ENCODE results near the gene PLPPR3. TPM values are rescaled to one million over a fixed set of nuclear protein-coding genes. Genes with fewer than 3 reads are reported as not detected.

The PLPPR3 gene
- total RNA-seq, 2 experiments from 2014 or later = not detected

GRCh38 chr19:805166-805551, 16.6 kb downstream of the PLPPR3 start:
- Mint-ChIP-seq H3K4me1 (peaks cover 43% of the 10 kb centered on the region), H3K9me3 (ENCODE audit: low read depth) (no peaks in the 10 kb centered on the region), H3K4me3 (no peak overlapping the region), H3K27me3 (no peaks in the 10 kb centered on the region), H3K27ac (no peak overlapping the region), H3K36me3 (peaks cover 54% of the 10 kb centered on the region)
- ATAC-seq (no peak), DNase-seq (no peak)
- CTCF ChIA-PET = no interaction called here

GRCh38 chr19:804419-805165, 17.2 kb downstream of the PLPPR3 start:
- no peaks in the 10 kb centered on the region for H3K27me3 Mint-ChIP-seq
- DNase-seq (no peak), ATAC-seq (no peak)
- peaks cover 48% of the 10 kb centered on the region for H3K4me1 Mint-ChIP-seq
- no peak overlapping the region for H3K27ac Mint-ChIP-seq
- peaks cover 52% of the 10 kb centered on the region for H3K36me3 Mint-ChIP-seq
- CTCF ChIA-PET = no interaction called here
- no peak overlapping the region for H3K4me3 Mint-ChIP-seq
- H3K9me3 Mint-ChIP-seq (ENCODE audit: low read depth) = no peaks in the 10 kb centered on the region

DNA sequence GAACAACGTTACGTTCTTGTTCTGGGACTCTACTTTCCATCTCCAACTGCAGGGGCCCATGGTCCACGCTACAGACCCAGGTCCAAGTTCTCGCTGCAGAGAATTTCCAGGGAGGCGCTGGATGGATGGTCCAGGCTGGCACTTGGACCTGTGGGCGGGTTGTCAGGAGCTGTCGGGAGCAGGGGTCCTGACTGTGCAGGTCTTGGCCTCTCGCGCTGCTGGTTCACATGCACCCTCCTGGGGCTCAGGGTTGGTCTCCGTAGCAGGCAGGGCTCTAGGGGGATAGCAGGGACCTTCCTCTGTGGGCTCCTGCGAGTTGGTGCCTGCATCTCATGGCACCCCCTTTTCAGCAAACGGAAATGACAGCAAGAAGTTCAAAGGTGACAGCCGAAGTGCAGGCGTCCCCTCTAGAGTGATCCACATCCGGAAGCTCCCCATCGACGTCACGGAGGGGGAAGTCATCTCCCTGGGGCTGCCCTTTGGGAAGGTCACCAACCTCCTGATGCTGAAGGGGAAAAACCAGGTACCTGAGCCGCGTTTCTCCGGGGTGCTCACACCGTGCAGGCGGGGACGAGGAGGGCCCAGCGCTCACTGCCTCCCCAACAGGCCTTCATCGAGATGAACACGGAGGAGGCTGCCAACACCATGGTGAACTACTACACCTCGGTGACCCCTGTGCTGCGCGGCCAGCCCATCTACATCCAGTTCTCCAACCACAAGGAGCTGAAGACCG, 17.9 kb downstream of the PLPPR3 start:
- Mint-ChIP-seq H3K27ac (peak overlapping the region; percentile 15), H3K4me1 (peaks cover 49% of the 10 kb centered on the region)
- CTCF ChIA-PET = no interaction called here

DNA sequence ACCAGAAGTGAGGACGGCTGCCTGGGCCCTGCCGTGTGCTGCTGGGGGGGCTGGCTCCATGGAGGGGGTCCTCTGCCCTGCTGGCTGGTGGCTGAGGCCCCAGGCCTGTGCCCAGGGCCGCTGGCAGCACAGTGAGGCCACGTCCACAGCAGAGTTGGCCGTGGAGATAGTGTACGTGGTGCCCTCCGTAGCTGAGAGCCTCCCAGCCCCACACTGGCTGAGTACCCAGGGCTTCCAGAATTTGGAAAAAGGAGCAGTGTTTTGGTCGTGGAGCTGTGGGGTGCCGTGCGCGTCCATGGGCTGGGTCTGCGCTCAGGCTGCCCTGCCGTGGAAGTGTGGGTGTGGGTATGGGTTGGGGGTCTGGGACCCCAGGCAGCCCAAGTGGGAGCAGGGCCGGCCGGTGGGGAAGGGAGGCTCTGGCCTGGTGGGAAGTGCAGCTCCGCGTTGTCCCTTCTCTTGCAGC, 18.6 kb downstream of the PLPPR3 start:
- peaks cover 62% of the 10 kb centered on the region for H3K36me3 Mint-ChIP-seq
- no peaks in the 10 kb centered on the region for H3K27me3 Mint-ChIP-seq
- no peak overlapping the region for H3K4me3 Mint-ChIP-seq
- H3K9me3 Mint-ChIP-seq (ENCODE audit: low read depth) = no peaks in the 10 kb centered on the region
- no peak for DNase-seq
- CTCF ChIA-PET = interaction anchor here (1.1 kb wide), 1 partner anchor 121 kb away, joined by 3 read pairs; no protein-coding TSS in a partner anchor
- peak overlapping the region; percentile 15 for H3K27ac Mint-ChIP-seq
- peaks cover 49% of the 10 kb centered on the region for H3K4me1 Mint-ChIP-seq
- no peak for ATAC-seq

More for the DNA sequence above, 17.9 kb downstream of the PLPPR3 start:
- Mint-ChIP-seq H3K36me3 (peaks cover 58% of the 10 kb centered on the region), H3K27me3 (no peaks in the 10 kb centered on the region), H3K4me3 (no peak overlapping the region), H3K9me3 (ENCODE audit: low read depth) (no peaks in the 10 kb centered on the region)
- no peak for DNase-seq
- no peak for ATAC-seq

- ATAC-seq (no peak), DNase-seq (no peak)
- Mint-ChIP-seq H3K4me3 (peak overlapping the region; percentile 20), H3K27me3 (no peaks in the 10 kb centered on the region), H3K4me1 (peaks cover 46% of the 10 kb centered on the region), H3K36me3 (peaks cover 57% of the 10 kb centered on the region), H3K27ac (no peak overlapping the region), H3K9me3 (ENCODE audit: low read depth) (no peaks in the 10 kb centered on the region)
- CTCF ChIA-PET = interaction anchor here (1.1 kb wide), 1 partner anchor 121 kb away, joined by 3 read pairs; no protein-coding TSS in a partner anchor
Measured at GRCh38 chr19:802498-803098, 19.2 kb downstream of the PLPPR3 start.

DNA sequence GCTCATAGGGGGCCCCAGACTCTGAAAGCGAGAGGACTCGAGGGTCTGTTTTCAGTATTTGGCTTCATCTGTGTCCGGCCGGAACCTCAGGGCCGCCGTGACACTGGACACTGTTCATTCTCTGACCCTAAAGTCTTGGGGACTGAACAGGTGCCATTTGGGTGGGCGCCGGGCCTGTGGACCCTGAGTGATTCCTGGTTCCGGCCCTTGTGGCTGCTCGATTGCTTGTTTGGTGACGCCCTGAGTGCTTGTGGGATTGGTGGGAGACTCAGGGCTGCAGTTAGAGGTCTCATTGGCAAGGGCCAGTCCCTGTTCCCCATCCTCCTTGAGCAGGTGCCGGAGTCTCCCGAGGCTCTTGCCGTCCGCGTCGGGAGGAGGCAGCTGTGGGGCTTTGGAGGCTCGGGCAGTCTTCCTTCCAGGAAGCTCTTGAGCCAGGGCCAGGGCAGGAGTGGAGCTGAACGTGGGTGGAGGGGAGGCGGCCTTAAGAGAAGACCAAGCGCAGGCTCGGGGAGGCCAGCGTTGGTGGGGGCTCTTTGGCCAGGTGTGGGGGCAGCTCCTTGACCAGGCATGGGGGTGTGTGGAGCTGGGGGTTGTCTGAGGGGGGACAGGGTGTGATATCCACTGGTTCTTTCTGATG, 19.8 kb downstream of the PLPPR3 start:
- H3K27me3 Mint-ChIP-seq = peaks cover under 1% of the 10 kb centered on the region
- no peaks in the 10 kb centered on the region for H3K9me3 Mint-ChIP-seq (ENCODE audit: low read depth)
- H3K4me1 Mint-ChIP-seq = peaks cover 43% of the 10 kb centered on the region
- peaks cover 51% of the 10 kb centered on the region for H3K36me3 Mint-ChIP-seq
- peak overlapping the region; percentile 69 for H3K4me3 Mint-ChIP-seq
- peak overlapping the region; percentile 54 for H3K27ac Mint-ChIP-seq
- DNase-seq (no peak), ATAC-seq (no peak)
- CTCF ChIA-PET = interaction anchor here (1.1 kb wide), 1 partner anchor 122 kb away, joined by 3 read pairs; no protein-coding TSS in a partner anchor

- CTCF ChIA-PET = no interaction called here
- Mint-ChIP-seq H3K4me1 (peaks cover 43% of the 10 kb centered on the region), H3K4me3 (peak overlapping the region; percentile 69), H3K27ac (peak overlapping the region; percentile 72), H3K27me3 (peaks cover 2% of the 10 kb centered on the region), H3K9me3 (ENCODE audit: low read depth) (no peaks in the 10 kb centered on the region), H3K36me3 (peaks cover 47% of the 10 kb centered on the region)
- ATAC-seq = no peak
- DNase-seq = no peak
Measured at GRCh38 chr19:801030-801860, 20.5 kb downstream of the PLPPR3 start.

- Mint-ChIP-seq H3K27me3 (peaks cover 2% of the 10 kb centered on the region), H3K27ac (peak overlapping the region; percentile 86), H3K4me3 (peak overlapping the region; percentile 81), H3K36me3 (peaks cover 47% of the 10 kb centered on the region), H3K4me1 (peaks cover 43% of the 10 kb centered on the region), H3K9me3 (ENCODE audit: low read depth) (no peaks in the 10 kb centered on the region)
- no peak for ATAC-seq
- DNase-seq = no peak
- CTCF ChIA-PET = no interaction called here
Measured at GRCh38 chr19:800360-801029, 21.3 kb downstream of the PLPPR3 start.

DNA sequence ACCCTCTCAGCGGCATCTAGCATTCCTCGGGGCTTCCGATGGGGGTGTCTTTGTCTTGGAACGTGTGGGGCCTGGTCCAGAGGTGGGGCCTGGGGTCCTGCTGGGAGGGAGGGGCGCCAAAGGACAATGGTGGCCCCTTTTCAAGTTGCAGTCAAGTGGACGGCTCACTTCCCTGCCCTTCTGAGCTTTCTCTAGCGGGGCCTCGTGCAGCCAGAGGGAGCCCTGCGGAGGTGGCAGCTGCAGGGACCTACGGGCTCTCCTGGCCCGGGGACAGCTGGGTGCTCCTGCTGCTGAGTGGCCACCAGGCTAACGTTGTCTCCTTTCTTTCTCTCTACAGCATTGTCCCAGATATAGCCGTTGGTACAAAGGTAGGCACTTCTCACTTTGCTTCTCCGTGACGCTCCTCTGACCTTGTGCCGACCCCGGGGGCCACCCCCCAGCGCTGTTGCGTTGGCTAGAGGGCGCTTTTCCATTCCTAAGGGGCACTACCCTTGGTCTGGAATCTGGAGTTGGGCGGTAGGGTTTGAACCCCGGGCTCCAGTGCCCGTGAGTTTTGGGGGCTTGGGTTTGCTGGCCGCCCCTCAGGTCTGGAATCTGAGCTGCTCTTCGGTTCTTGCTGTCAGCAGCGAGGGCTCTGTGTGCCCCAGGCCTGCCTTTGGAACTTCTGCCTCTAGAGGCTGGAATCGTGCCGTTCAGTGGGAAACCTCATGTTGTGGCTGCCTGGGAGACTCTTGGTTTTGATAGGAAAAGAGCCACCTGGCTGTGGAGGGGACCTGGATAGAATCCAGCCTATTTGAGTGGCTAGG, 22.5 kb downstream of the PLPPR3 start:
- peak overlapping the region; percentile 81 for H3K4me3 Mint-ChIP-seq
- peaks cover 43% of the 10 kb centered on the region for H3K36me3 Mint-ChIP-seq
- DNase-seq = peak; percentile 57
- no peak for ATAC-seq
- H3K27me3 Mint-ChIP-seq = peaks cover 2% of the 10 kb centered on the region
- CTCF ChIA-PET = interaction anchor here (1.4 kb wide), 1 partner anchor 30 kb away, joined by 5 read pairs; no protein-coding TSS in a partner anchor
- H3K4me1 Mint-ChIP-seq = peaks cover 42% of the 10 kb centered on the region
- no peaks in the 10 kb centered on the region for H3K9me3 Mint-ChIP-seq (ENCODE audit: low read depth)
- H3K27ac Mint-ChIP-seq = peak overlapping the region; percentile 85

- peak overlapping the region; percentile 85 for H3K27ac Mint-ChIP-seq
- H3K4me3 Mint-ChIP-seq = peak overlapping the region; percentile 81
- H3K9me3 Mint-ChIP-seq (ENCODE audit: low read depth) = no peaks in the 10 kb centered on the region
- peaks cover 36% of the 10 kb centered on the region for H3K36me3 Mint-ChIP-seq
- H3K4me1 Mint-ChIP-seq = peaks cover 38% of the 10 kb centered on the region
- ATAC-seq = no peak
- CTCF ChIA-PET = interaction anchor here (1.4 to 1.5 kb wide), 2 partner anchors 29 to 67 kb away, joined by 3 to 5 read pairs; no protein-coding TSS in a partner anchor
- peaks cover 2% of the 10 kb centered on the region for H3K27me3 Mint-ChIP-seq
- peak; percentile 53 for DNase-seq
Measured at GRCh38 chr19:798415-799075, 23.2 kb downstream of the PLPPR3 start.
